ENCODE data around the gene CELF2.

The CELF2 gene

DNA sequence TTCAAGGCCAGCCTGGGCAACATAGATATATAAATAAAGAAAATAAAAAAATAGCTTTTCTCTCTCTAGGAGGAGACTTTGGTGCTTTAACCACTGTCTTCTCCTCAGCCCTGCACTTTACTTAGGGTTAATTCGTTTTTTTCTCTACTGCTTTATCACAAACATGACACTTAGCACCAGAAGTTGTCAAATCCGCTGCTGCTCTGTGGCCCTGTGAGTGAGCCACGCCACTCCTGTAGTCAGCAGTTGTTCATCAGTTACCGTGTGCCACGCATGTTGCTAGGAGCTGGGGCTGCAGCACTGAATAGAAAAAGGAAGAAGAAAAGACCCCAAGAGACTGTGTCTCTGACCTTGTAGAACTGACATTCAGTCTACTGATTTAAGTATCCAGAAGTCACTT is 232.6 kb downstream of the CELF2 start:
- no peak for DNase-seq (ENCODE audit: low spot score)

DNA sequence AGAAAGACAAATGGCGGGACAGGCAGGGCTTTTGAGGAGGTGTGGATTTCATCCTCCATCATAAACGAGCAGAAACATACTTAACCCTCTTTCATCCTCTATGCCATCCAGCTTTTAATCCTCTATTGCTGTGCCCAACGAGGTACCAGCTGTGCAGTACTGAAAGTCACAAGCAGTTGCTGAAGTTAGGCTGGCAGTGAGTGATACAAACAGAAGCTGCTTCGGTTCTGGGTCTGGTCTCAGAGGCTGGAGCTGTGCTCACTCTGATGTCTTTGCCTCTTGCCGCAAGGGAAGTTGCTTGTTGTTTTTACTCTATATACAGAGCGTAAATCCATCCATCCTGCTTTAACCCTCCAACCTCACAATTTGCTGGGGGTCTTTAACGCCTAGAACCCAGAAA is 235.2 kb downstream of the CELF2 start:
- DNase-seq (ENCODE audit: low spot score): no peak

DNA sequence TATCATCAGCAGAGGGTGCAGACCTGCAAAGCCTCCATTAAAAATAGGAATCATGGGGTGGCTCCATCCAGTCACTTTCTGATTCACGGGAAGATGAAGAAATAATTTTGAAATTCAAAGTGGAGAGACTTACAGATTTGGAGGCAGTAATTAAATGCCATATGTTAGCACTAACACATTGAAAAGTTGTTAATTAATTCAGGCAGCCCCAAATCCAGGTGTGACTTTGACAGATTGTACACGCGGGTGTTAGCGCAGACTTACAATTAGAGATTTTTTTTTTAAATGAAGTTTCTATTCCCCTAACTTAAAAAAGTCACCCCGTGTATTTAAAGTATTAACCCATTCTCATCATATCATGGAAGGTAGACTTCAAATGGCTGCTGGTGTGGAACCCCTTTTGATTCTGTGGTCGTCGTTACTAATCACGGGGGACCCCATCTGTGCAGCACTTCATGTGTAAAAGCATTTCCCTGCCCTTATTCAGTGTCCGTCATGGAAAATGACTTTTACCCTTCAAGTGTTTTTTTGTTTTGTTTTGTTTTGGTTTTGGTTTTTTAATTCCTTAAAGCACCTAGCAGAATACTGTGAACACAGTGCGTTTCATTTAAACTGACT is 235.8 kb downstream of the CELF2 start:
- no peak for DNase-seq (ENCODE audit: low spot score)

DNA sequence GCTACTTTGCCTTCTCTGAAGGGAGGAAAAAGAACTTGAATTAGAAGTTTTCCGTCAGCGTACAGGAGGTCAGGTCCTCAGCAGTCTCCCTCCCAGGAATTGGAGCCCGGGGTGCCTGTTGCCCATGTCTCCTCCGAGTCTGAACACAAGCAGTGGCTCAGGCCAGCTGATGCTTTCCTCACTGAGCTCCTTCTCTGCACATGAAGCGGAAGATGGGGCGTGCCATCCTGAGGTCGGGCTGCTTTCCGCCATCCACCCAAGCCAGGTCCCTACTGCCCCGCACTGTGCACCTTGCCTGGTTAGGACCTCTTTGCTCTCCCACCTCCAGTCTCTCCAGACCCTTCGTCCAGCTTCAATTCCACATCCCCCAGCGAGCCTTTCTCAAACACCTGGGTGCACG is 237.5 kb downstream of the CELF2 start:
- no peak for DNase-seq (ENCODE audit: low spot score)

DNA sequence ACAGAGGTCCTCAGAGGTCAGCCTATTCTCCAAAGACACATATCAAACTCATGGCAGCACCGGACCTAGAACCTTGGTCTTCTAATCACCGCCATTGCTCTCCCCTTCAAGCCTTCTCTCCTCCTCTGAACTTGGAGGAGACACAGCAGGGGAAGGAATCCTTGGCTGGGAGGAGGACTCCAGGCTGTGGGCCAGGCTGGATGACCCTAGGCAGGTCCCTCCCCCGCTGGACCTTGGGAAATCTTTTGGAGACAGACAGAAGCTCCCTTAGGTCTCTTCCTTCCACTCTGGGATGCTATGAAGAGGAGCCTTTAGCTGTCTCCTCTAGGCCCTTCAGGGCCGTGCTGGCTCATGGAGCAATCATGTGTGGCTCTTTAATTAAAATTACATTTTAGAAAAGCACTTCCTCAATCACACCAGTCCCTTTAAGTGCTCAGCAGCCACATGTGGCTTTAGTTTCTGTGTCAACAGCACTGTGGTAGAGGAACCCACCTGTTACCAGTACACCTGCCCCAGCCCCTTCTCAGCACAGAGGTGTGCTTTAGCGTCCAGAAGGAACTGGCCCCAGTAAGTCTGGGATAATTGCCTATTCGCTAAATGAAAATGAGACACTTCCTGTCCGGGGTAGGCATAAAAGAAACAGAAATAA is 238.2 kb downstream of the CELF2 start:
- no peak for DNase-seq (ENCODE audit: low spot score)

DNA sequence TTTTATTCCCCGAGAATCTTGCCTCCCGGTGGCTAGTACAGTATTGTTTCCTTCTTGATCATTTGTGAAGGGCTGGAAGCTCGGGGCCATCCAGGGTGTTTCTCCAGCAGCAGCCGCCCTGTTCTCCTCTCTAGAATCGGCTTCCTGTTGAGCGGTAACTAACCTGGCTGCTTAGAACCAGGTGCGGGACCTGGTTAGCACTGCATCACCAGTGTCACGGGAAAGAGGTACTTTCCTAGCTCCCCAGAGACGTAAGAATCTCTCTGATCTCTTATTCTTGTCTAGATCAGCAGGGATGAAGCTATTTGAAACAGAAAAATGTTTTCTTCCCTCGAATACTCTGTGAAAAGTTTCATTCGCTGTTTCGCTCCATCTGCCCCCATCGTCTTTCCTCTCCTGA is 239.2 kb downstream of the CELF2 start:
- no peak for DNase-seq (ENCODE audit: low spot score)

DNA sequence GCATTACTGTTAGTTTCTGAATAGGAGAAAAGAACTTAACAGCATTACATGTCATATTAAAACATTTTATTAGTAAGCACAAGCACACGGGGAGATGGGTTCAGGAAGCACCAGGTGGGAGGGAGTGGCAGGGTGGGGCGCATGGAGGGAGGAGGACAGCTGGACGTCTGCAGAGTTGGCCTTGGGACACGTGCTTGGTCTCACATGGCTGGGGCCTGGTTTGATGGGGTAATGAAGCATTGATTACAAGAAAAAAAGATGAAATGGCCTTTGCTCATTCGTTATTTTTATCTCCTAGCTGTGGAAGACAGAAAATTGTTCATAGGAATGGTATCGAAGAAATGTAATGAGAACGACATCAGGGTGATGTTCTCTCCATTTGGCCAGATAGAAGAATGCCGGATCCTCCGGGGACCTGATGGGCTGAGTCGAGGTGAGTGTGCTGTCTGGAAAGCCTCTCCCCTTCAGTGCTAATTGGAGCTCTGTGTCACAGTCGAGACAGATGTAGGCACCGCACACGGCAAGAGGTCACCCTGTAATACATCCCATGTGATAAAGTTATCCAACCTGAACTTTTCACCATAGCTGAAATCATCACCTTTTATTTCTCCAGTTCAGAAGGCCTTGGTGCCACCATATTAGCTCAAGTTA is 239.9 kb downstream of the CELF2 start:
- DNase-seq (ENCODE audit: low spot score): no peak

DNA sequence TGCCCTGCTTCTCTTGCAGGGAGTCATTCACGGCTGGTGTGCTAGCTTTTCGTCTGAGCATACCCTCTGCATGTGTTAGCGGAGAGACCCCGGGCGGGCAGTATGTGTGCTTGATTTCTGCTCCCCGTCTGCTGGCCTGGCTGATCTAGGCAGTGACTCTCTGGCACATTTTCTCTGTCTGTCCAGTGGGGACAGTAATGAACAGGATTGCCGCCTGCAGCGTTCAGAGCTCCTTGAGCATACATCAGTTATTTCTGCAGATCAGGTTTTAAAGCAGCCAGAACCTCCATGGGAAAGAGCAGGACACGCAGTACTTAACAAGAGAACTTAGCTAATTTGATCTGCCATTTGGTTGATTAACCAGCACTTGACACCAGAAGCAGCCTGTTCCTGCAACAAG is 242.5 kb downstream of the CELF2 start:
- DNase-seq (ENCODE audit: low spot score): no peak

DNA sequence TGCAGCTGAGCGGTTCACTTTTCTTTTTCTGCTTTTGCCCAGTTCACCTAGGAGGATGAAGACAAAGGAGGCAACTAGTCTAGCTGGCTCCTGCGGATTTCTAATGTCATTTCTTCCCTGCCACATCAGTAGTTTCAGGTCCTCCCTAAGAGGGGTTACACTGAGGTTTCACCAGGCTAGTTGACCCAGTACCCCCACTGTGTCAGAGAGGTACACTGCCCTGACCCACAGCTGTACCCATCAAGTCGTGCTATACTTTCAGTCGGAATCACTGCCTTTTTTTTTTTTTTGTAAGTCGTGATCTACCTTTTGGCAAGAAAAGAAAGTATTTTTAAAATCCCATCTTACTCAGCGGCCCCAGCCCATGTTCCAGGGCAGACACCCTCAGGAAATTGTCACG is 243.5 kb downstream of the CELF2 start:
- DNase-seq (ENCODE audit: low spot score): no peak

DNA sequence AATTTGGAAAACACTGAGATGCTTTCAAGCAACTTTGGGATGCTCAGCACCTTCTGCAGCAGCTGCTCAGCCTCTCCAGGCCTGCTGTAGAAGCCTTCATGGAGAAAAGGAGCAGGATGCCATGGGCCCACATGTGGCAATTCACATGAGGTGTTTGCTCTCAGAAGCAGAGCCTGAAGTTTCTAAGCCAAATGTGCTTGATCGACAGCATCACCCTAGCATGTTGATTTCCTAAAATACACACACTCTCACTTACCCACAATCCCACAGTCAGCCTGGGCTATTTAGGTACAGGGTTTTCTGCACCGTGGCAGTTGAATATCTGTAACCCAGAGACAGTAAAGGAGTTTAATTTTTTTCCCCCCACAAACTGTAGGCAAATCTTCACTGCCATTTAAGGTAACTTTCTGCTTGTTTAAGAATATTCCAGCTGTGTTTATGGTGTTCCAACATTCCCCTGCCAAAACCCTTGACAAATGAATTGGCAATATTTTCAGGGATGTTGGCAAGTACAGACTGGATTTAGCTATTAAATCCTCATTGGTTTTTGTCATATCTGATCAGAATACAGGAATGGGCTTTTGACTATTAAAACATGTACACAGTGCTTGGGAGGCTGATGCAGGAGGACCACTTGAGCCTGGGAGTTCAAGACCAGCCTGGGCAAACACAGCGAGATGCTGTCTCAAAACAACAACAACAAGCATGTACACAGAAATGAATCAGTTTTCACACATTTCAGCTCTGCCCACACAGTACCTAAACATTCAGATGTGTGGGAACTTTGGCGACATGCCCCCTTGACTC is 244.2 kb downstream of the CELF2 start:
- DNase-seq (ENCODE audit: low spot score): no peak

DNA sequence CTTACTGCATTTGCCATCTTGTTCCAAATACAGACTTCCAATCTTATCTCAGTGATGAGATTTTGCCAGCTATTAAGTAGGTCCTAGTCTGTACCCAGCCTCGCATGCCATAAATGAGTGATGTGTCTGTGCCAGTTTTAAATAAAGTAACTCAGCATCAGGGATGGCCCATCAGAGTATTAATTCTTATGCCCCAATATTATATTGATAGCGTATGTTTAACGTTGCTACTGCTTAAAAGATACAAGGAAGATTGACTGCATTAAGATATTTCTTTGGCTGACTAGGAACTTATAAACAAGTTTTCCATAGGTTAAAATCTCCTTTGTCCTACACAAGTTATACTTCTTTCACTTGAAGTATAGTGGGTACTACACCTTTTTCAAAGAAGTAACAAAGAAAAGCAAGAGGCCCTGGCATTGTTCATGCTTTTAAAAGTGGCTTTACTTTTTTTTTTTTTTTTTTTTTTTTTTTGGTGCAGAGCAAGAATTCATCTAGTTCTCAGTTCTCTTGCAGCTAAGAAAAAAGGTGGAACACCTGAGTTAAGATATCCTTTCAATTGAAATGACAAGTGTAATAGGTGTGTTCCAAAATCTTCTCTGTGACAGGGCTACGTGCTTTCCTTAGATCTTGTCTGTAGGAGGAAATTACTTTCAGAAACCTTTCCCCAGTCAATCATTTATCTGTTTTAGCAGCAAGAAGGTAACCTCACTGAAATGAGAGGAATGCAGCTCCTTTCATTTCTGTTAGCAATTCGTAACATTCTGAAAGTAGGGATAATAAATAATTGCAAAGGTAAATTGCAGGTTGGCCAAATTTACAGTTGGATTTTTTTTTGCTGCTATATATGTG is 245.0 kb downstream of the CELF2 start:
- DNase-seq (ENCODE audit: low spot score): no peak

DNA sequence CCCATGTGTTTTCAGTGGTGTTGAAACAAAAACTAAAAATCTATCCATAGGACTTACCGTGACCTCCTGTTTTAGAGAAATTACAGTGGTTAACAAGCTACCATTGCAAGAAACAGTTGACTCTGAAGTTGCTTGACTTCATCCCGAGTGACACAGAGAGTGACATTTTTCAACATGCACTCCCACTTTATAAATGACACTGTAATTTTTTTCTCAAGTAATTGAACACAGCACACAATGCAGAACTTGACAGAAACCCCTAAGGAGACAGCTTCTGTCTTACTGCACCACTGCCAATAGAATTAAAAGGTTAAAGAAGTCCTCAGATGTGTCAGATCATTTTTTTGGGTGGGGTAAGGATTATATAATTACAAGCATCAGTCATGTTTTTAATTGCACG is 246.1 kb downstream of the CELF2 start:
- no peak for DNase-seq (ENCODE audit: low spot score)

DNA sequence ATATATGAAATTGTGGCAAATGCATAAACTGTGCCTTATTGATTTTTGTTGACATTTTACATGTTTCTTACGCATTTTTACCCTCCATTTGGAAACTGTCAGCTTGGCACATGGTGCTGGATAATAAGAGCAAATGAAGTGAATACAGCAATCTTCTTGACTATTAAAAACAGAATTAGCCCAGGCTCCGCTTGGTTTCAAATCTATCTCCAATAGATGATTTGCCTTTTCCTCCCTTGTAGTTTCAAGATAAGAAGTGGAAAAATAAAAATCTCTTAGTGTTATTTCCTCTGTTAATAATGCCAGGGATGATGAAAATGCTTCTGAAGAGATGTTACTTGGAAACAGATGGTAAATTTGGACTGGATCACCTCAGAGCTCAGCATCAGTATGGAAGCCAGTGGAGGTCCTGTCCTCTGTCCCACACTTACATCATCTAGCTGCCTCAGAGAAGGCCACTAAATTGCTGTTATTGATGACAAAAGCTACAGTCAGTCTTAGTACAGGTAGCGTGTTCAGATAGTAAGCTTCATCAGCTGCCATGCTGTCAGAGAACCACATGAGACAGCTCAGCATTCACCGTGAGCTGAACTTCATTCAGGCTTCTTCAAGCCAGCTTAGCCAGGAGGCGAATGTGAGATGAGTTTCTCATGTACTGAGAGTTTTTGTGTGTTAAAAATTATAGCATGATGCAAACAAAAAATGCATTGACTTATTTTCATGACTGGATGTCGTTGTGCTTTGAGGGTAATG is 246.8 kb downstream of the CELF2 start:
- no peak for DNase-seq (ENCODE audit: low spot score)

DNA sequence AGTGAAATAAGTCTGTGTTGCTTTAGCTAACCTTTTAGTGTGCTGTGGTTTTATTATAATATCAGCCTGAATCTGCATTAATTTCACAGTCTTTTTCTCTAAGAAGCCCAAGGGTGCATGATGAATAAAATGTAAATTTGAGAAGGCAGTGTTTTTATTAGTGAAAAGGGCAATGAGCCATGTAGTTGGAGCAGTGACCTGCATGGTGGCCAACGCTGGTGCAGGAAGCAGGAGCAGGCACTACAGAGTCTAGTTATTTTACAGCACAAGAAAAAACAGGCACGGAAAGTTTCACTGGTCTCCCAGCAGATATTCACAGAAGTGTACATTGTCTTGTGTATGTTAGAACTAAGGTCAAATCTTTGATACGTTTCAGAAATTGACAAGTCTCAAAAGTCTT is 247.8 kb downstream of the CELF2 start:
- DNase-seq (ENCODE audit: low spot score): no peak

DNA sequence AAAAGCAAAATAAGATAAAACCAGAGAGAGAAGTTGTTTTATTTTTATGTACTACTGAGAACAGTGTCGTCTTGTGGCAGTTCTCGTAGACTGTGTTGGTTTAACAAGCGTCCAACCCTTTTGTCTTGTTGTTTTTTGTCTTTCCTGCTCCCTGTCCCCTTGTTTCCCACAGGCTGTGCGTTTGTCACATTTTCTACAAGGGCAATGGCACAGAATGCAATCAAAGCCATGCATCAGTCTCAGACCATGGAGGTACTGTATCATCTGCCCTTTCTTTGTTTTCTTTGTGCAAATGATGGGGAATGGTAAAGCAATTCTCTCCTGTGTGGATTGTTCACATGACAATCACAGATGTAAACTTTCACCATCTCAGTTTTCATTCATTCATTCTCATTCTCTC is 248.8 kb downstream of the CELF2 start:
- no peak for DNase-seq (ENCODE audit: low spot score)

DNA sequence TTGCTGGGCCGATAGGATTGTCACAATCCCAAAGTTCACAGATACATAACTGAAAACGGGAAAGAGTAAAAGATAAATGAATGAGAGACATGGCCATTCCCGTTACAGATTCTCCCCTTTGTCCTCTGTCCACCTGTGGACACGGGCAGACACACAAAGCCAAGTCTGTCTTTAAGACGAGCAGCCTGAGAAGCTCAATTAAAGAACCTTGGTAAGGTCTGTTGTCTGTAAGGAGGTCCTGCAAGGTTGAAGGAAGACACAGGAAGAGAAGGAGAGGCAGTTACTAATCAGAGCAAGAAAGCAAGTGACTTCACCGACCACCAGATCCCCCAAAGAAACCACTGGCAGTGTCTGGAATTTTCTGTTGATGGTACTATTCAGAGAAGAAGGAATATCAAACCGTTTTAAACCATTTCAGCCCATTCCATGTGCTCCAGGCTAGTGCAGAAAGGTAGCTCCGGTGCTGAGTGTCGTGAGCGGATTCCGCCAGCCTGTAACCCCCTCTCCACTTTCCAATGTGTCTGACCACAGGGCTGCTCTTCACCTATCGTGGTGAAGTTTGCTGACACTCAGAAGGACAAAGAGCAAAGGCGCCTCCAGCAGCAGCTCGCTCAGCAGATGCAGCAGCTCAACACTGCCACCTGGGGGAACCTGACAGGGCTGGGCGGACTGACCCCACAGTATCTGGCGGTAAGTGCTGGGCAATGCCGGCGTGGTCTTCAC is 252.6 kb downstream of the CELF2 start:
- DNase-seq (ENCODE audit: low spot score): peak; percentile 70

DNA sequence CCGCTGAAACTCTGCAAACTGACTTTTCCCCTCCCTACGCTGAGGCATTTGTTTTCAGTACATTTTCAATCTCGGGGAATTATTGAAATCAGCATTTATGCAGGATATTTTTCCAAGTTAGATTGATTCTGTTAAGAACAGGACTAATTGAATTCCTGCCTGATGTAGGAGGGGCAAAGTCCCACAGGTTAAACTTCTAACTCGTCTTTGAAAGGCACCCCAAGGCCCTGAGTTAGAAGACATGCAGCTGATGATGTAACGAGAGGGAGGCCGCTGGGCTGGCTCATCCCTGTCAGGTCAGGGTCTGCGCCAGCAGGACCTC is 253.1 kb downstream of the CELF2 start:
- DNase-seq (ENCODE audit: low spot score): no peak

DNA sequence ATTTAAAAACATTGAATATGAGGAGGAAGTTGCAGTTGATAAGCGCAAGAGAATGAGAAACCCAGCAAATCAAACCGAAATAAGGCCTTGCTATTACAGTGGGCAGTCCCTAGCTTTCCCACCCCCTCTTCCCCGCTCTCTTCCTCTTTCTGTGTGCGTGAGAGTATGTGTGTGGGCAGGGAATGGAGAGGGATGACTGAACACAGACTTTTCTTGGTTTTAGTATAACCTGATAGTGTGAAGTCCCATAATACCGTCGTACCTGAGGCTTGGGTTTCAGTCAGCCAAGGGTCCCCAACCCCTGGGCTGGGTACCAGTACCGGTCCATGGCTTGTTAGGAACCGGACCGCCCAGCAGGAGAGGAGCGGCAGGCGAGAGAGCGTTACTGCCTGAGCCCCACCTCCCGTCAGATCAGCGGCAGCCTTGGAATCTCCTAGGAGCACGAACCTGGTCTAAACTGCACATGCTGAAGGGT is 255.3 kb downstream of the CELF2 start:
- no peak for DNase-seq (ENCODE audit: low spot score)

DNA sequence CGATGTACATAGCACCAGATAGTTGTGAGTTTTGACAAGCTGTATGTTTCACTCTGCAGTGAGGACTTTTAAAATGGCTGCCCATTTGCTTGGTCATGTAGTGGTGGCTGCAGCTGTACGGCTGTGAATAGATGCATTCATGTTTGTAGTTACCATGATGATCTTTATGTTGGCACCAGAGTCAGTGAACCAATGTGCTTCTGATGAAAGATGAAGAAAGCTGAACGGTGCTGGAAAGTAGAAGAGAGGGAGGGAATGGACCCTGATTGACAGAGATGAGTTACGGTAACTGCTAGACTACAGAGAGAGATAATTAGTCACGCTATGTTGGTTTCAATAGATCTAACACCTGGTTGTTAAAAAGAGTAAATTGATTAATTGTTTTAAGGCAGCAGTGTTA is 256.8 kb downstream of the CELF2 start:
- no peak for DNase-seq (ENCODE audit: low spot score)

DNA sequence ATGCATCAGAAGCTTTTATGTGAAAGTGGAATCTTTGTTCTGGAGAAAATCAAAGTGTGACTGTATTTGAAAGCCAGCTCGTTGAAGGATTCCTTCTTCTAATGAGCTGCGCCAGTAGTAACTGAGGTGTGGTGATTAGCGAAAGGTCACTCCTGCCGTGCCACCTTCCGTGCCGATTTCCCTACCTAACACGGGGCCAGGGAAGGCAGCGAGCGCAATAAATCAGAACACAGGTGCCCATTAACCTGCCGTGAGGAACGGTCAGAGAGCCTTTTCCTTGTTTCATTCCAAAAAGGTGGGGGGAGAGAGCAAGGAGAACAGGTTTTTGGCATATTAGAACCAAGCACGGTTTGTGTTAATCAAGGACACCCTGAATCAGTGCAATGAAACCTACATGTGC is 258.0 kb downstream of the CELF2 start:
- DNase-seq (ENCODE audit: low spot score): no peak

All from CD4-positive, alpha-beta T cell treated with Interleukin-15 for 4 hours (primary cell).